ENCODE results near the gene SLC38A11. TPM values are rescaled to one million over a fixed set of nuclear protein-coding genes. Genes with fewer than 3 reads are reported as not detected.

Gene SLC38A11
- total and polyA plus RNA-seq, 2 experiments from 2014 or later = not detected

- H3K9me2 ChIP-seq (ENCODE audit: insufficient read depth) = peaks cover 5% of the 10 kb centered on the region; the same call in 1 of the 2 replicates
- H3K27me3 ChIP-seq (ENCODE audit: insufficient read depth) = no peaks in the 10 kb centered on the region
- no peak overlapping the region for H3K27ac Mint-ChIP-seq
- H3K79me2 ChIP-seq (replicated peaks; ENCODE audit: insufficient read depth) = no peaks in the 10 kb centered on the region
- TF ChIP-seq NANOG (IDR thresholded peaks at IDR 0.05; ENCODE audit: borderline replicate concordance) (no peak), CTCF (conservative IDR thresholded peaks at IDR 0.05; ENCODE audit: low read depth in 2 of 2) (no peak), EZH2 (IDR thresholded peaks at IDR 0.05; ENCODE audit: low read depth, unreplicated experiment) (no peak), ZNF462 (CRISPR knock-in tag; IDR thresholded peaks at IDR 0.05) (no peak), POLR2AphosphoS5 (IDR thresholded peaks at IDR 0.05; ENCODE audit: low read depth) (no peak), JUNB (IDR thresholded peaks at IDR 0.05; ENCODE audit: unreplicated experiment) (no peak)
- ATAC-seq (no peak), DNase-seq (ENCODE audit: low spot score) (no peak)
- H3K9me3 Mint-ChIP-seq = peaks cover 3% of the 10 kb centered on the region; the same call in 1 of the 3 replicates
- H3K4me1 Mint-ChIP-seq = peaks cover 14% of the 10 kb centered on the region; the same call in 2 of the 3 replicates
- no peaks in the 10 kb centered on the region for H3K36me3 ChIP-seq (ENCODE audit: insufficient read depth)
- H3K4me1 ChIP-seq (ENCODE audit: insufficient read depth) = no peaks in the 10 kb centered on the region
- H3F3A ChIP-seq (replicated peaks; ENCODE audit: low read depth) = no peaks in the 10 kb centered on the region
- no peak overlapping the region for H3K4me3 ChIP-seq
- H4K20me1 ChIP-seq (replicated peaks; ENCODE audit: insufficient read depth) = no peaks in the 10 kb centered on the region
- H2AFZ ChIP-seq = no peak overlapping the region
- no peak overlapping the region for H3K4me3 Mint-ChIP-seq
- H3K27me3 Mint-ChIP-seq (ENCODE audit: insufficient read depth, low read depth, poor library complexity) = peaks cover 2% of the 10 kb centered on the region
- no peak overlapping the region for H3K4me2 ChIP-seq
- no peaks in the 10 kb centered on the region; the same call in 2 of the 3 replicates for H3K36me3 Mint-ChIP-seq (ENCODE audit: low read depth)
- no peak overlapping the region for H3K27ac ChIP-seq (ENCODE audit: low read depth)
Measured at GRCh38 chr2:164969909-164970690, 14.8 kb upstream of the SLC38A11 start.

Measured in GM23338 (cell line).